ENCODE results near the gene MUSK.

- TF ChIP-seq CTCF (IDR thresholded peaks at IDR 0.05; ENCODE audit: control extremely low read depth in 1 of 3, insufficient read depth in 1 of 3, low read depth in 1 of 3, low read length in 3 of 3) (no peak), EZH2 (IDR thresholded peaks at IDR 0.05; ENCODE audit: low read depth, low read length, severe bottlenecking) (no peak), POLR2AphosphoS5 (IDR thresholded peaks at IDR 0.05; ENCODE audit: low read depth, low read length) (no peak), TEAD4 (IDR thresholded peaks at IDR 0.05; ENCODE audit: low read depth, low read length) (no peak), GABPA (IDR thresholded peaks at IDR 0.05; ENCODE audit: borderline replicate concordance, insufficient read depth, low read length) (no peak), E2F6 (IDR thresholded peaks at IDR 0.05) (no peak)
Measured at GRCh38 chr9:110744715-110745384, 76.3 kb downstream of the MUSK start.
